Measurements from ENCODE around the gene ERC1.

Gene ERC1

DNA sequence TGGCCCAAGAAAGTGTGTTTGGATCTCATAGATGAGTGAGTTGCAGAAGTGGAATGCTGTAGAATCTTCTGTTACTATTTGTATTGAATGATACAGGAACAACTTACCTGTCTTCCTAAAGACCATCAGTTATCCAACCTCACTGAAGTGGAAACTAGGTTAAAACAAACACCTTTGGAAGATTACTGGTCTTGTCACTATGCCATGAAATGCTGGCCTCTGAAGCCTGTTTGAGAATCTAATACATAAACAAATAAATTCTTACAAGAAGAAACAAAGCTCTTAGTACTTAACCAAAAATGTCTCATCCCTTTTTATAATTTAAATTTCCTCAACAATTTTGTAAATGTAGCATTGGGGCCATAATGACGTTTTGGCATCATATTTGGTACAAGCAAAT is 448.2 kb downstream of the ERC1 start:
- TF ChIP-seq, protein P1, sequence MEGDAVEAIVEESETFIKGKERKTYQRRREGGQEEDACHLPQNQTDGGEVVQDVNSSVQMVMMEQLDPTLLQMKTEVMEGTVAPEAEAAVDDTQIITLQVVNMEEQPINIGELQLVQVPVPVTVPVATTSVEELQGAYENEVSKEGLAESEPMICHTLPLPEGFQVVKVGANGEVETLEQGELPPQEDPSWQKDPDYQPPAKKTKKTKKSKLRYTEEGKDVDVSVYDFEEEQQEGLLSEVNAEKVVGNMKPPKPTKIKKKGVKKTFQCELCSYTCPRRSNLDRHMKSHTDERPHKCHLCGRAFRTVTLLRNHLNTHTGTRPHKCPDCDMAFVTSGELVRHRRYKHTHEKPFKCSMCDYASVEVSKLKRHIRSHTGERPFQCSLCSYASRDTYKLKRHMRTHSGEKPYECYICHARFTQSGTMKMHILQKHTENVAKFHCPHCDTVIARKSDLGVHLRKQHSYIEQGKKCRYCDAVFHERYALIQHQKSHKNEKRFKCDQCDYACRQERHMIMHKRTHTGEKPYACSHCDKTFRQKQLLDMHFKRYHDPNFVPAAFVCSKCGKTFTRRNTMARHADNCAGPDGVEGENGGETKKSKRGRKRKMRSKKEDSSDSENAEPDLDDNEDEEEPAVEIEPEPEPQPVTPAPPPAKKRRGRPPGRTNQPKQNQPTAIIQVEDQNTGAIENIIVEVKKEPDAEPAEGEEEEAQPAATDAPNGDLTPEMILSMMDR (IDR thresholded peaks at IDR 0.05; ENCODE audit: low read depth, low read length): no peak
- H3K4me3 ChIP-seq (ENCODE audit: low read depth, low read length): no peak overlapping the region

DNA sequence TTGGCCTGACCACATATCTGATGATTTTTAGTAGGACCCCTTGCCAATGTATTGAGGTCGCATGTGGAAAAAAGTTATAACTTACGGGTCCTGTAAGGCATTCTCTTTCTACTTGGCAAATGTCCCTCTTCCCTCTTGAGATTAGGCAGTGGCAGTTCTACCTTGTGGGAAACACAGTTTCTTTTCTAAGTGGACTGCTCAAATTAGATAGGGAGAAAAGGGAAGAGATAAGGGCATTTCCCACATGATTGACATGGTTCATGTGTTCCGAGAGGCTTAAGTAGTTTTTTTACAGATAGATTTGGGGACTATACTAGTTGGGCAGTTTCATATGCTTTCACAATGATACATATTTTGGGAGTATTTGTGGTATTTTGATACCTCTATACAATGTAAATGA is 448.7 kb downstream of the ERC1 start:
- TF ChIP-seq, protein P1 (IDR thresholded peaks at IDR 0.05; ENCODE audit: low read depth, low read length): no peak

DNA sequence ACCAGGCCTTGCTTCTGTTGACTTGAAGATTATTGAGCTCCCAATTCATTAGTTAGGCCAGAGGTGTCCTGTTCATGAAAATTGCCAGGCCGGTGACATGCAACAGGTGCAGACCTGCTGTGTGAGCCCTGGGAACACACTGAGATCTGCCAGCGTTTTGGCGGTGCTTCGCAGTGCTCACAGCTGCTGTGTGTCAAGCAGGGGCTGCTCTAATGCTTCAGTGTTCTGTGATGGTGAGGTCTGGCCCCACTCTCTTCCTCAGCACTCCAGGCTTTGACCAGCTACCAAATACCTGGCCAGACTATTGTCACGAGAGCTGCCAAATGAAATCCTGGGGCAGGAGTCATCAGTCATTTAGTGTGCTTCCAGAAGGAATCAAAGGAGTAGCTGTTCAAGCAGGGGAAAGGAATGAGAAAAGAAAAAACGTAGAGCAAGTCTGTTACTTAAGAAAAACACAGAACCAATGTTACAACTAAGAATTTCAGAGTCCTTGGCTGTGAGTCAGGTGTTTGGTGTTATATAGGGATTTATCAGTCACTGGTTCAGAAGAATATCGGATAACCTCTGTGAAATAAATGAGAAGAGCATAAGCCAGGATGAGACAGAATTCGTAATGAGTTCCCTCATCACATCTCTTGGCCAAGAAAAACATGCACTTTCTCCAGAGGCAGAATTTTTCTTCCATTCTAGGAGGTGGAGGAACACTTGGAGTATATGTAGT is 452.6 kb downstream of the ERC1 start:
- H3K4me3 ChIP-seq (ENCODE audit: low read depth, low read length): no peak overlapping the region
- TF ChIP-seq, protein P1 (IDR thresholded peaks at IDR 0.05; ENCODE audit: low read depth, low read length): no peak

More for the DNA sequence above, 448.7 kb downstream of the ERC1 start:
- no peak overlapping the region for H3K4me3 ChIP-seq (ENCODE audit: low read depth, low read length)

DNA sequence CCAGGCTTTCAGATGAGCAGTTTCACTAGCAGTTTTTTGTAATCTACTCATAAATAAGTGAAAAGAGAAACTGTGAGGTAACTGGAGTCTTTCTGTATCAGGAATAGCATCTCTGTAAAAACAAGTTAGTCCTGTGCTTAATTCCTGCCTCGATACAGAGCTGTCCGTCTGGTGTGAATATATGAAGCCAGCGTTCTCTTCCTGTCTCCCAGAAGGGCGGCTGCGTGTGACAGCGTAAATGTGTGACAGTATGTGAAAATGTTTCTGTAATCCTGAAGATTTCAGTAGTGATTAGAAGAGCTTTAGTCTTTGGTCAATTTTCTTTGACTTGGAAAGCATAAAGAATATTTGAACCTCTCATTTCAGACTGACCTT is 453.1 kb downstream of the ERC1 start:
- no peak overlapping the region for H3K4me3 ChIP-seq (ENCODE audit: low read depth, low read length)
- TF ChIP-seq, protein P1 (IDR thresholded peaks at IDR 0.05; ENCODE audit: low read depth, low read length): no peak

DNA sequence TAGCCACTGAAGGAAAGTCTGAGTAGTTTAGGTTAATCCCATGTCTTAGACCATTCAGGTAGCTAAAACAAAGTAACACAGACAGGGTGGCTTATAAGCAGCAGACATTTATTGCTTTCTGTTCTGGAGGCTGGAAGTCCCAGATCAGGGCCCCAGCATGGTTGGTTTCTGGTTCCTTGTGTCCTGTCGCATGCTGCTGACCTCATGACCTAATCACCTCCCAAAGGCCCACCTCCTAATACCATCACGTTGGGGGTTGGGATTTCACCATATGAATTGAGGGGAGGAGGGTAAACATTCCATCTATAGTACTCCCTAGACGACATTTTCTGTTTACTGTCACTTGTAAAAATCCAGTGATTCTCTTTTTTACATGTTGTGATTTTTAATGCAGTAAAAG is 454.8 kb downstream of the ERC1 start:
- H3K4me3 ChIP-seq (ENCODE audit: low read depth, low read length): no peak overlapping the region

DNA sequence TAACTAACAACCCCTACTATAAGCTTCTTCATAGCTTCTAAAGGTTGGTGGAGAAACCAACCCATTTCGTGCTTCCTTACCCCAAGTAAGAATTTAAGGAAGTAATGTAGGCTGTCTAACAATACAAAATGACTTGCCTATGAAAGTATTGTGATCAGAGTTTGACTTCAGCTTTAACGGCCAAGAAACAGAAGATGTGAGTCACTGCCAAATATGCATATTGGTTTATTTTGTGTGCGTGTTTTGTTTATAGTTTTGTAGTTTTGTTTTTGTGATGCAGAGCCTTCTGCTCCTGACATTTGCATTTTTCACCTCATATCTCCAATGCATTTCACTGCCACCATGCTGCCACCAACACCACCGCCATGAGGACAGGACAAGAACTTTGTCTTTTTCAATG is 457.3 kb downstream of the ERC1 start:
- TF ChIP-seq, protein P1 (IDR thresholded peaks at IDR 0.05; ENCODE audit: low read depth, low read length): no peak
- no peak overlapping the region for H3K4me3 ChIP-seq (ENCODE audit: low read depth, low read length)

More for the DNA sequence above, 454.8 kb downstream of the ERC1 start:
- TF ChIP-seq, protein P1 (IDR thresholded peaks at IDR 0.05; ENCODE audit: low read depth, low read length): no peak

DNA sequence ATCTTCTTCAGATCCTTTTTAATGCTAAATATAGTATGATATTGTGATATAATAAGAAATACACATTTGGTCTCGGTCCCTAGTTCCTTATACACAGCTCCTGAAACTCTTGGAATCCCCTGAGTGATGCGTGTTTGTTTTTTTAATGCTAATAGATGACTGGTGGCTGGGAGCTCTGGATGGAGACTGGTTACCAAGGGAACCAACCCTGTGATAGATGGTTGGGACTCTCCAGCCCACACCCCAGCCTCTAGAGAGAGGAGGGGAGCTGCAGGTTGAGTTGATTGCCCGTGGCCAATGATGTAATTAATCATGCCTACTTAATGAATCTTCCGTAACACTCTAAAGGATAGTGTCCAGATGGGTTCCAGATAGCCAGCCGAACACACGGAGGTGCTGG is 462.8 kb downstream of the ERC1 start:
- TF ChIP-seq, protein P1 (IDR thresholded peaks at IDR 0.05; ENCODE audit: low read depth, low read length): no peak
- H3K4me3 ChIP-seq (ENCODE audit: low read depth, low read length): no peak overlapping the region
